ENCODE results near the gene CFTR.

The CFTR gene

GRCh38 chr7:117654780-117655179, 175.0 kb downstream of the CFTR start:
- no peak for DNase-seq

GRCh38 chr7:117656806-117657205, 177.0 kb downstream of the CFTR start:
- no peak for DNase-seq

DNA sequence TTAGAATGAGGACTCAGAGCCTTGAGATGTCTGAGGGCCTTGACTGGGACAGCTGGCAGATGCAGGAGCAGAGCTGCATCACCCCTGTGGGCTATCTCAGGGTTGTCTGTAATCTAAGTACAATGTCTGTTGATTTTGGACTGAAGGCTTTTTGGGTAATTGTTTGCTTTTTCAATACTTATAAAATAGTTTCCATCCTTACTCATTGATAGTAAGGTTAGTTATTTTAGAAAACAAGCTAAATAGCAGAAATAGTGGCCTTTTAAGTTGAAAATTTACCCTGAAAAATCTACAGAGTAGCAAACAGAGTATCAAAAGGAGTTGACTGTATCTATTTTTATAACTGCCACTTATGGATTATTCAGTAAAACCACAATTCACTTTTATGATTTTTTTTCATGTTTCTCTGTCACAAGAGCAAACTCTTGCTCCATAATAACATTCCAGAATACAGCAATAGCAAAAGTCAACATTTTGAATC, 179.7 kb downstream of the CFTR start:
- DNase-seq, result no peak

GRCh38 chr7:117661328-117661727, 181.5 kb downstream of the CFTR start:
- DNase-seq, result no peak

DNA sequence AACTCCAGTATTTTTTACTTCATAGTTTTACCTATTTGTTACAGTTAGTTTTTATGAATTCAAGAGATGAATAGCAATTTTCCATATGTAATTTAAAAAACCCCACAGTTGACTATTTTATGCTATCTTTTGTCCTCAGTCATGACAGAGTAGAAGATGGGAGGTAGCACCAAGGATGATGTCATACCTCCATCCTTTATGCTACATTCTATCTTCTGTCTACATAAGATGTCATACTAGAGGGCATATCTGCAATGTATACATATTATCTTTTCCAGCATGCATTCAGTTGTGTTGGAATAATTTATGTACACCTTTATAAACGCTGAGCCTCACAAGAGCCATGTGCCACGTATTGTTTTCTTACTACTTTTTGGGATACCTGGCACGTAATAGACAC, 184.2 kb downstream of the CFTR start:
- DNase-seq, result no peak

DNA sequence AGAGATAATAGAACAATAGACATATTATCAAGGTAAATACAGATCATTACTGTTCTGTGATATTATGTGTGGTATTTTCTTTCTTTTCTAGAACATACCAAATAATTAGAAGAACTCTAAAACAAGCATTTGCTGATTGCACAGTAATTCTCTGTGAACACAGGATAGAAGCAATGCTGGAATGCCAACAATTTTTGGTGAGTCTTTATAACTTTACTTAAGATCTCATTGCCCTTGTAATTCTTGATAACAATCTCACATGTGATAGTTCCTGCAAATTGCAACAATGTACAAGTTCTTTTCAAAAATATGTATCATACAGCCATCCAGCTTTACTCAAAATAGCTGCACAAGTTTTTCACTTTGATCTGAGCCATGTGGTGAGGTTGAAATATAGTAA, 185.5 kb downstream of the CFTR start:
- no peak for DNase-seq

DNA sequence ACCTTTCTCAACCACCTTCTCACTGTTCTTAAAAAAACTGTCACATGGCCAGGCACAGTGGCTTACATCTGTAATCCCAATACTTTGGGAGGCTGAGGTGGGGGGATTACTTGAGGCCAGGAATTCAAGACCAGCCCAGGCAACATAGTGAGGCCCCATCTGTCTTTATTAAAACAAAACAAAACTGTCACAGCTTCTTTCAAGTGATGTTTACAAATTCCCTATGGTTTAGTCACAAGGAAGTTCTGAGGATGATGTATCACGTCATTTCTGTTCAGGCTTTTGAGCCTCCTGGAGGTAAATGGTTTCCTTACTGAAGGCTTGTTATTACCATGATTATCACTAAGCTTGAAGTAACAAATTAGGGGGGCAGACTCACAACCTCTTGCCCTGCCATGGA, 186.2 kb downstream of the CFTR start:
- no peak for DNase-seq

GRCh38 chr7:117666689-117667088, 186.9 kb downstream of the CFTR start:
- no peak for DNase-seq

DNA sequence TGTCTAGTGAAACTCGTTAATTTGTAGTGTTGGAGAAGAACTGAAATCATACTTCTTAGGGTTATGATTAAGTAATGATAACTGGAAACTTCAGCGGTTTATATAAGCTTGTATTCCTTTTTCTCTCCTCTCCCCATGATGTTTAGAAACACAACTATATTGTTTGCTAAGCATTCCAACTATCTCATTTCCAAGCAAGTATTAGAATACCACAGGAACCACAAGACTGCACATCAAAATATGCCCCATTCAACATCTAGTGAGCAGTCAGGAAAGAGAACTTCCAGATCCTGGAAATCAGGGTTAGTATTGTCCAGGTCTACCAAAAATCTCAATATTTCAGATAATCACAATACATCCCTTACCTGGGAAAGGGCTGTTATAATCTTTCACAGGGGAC, 187.6 kb downstream of the CFTR start:
- DNase-seq, result no peak

- DNase-seq, result no peak
These were observed 190.0 kb downstream of the CFTR start for GRCh38 chr7:117669818-117670217.

DNA sequence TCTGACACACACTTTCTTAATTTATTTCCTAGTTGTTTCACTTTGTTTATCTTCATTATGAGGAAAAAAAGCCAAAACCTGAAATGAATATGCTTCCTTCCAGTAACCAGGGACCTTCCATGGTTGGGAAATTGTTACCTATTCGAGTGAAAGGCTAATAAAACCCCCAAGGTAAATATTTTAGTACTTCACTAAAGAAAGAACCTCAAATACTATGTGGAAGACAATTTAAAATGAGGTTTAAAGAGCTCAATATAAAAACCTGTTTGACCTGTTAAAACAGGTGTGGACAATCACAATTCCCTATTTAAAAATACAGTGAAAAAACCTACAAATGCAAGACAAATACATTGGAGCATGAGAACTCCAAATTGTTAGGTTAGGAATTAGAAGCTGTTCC, 192.6 kb downstream of the CFTR start:
- no peak for DNase-seq

DNA sequence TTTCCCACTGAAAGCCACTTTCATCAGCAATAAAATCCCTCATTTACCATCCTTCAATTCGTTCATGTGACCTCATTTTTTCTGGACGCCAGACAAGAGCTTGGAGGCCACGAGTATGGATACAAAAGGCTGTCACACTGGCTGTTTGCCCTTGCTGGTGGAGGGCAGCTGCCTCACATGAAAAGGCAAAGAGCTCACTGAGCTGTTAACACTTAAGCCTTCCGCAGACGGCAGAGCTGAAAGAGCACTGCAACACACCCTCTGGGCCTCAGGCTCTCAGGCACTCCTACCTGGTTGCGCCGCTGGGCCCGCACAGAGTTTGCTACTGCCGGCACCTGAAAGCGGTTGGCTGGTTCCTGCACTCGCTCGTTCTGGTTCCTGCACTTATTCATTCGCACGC, 193.5 kb downstream of the CFTR start:
- no peak for DNase-seq

DNA sequence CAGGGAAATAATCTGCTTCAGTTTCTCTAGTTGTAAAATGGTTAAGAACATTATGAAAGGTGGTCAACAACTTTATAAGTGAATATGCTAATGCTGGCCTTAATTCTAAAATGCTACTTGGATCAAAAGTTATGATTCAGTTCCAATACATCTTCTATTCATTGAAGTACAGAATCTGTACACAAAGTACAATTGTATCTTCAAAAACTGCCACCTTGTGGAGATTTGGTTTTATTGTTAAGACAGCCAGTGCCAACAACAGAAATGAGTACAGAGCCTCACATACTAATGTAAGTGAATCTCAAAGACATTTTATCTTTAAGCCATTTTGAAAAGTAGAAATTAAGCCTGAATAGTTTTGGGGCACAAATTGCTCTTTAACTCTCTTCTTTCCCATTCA, 194.0 kb downstream of the CFTR start:
- DNase-seq, result peak in 1 of 4 experiments; percentile 7

DNA sequence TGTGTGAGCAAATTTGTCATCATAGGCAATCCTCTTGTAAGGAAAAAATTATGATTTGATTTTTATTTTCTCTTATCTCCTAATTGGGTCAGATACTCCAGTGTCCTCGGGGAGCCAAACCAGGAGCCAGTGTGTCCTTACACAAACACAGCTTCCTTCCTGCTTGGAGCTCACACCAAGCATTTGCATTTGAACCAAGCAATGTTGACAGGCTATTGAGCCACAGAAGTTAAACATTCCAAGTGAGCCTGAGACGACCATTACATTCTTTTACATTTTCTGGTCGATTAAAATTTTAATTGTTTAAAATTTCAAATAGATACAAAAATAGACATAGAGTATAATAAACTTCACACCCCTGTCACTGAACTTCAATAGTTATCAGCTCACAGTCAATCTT, 194.8 kb downstream of the CFTR start:
- no peak for DNase-seq

DNA sequence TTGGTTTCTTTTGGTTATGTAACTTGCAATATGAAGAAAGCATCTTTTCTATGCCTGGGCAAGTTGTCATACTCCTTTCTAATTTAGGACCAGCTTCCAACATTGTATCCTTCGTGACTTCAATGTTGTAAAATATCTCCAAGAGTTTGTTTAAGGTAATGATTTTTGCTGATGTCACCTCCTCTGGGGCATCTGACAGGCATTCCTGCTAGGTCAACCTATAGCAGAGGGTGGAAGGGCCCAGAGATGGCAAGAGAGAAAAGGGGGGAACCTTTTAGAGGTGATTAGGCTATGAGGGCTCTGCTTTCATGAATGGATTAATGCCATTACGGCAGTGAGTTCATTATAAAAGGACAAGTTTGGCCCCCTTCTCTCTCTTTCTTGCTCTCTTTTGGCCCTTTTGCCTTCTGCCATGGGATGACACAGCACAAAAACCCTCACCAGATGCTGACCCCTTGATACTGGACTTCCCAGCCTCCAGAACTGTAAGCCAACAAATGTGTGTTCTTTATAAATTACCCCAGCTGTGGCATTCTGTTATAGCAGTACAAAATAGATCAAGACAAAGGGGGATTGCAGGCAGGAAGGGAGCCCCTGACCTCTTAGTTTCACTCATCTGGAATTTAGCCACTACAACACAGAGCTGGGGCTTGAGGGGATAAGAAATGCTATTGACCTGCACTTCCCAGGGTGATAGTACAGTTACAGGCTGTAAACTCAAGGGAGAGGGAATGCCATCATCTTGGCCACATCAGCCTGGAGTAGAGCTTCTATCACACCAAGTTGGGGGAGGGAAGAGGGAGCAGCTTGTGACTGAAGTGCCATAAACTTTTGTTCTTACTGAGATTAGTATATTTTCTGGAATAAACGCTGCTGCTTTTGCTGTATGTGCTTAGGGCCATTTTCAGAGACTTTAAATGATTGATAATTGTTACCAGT, 195.9 kb downstream of the CFTR start:
- DNase-seq, result no peak

- no peak for DNase-seq
These were observed 199.3 kb downstream of the CFTR start for GRCh38 chr7:117679120-117679519.

DNA sequence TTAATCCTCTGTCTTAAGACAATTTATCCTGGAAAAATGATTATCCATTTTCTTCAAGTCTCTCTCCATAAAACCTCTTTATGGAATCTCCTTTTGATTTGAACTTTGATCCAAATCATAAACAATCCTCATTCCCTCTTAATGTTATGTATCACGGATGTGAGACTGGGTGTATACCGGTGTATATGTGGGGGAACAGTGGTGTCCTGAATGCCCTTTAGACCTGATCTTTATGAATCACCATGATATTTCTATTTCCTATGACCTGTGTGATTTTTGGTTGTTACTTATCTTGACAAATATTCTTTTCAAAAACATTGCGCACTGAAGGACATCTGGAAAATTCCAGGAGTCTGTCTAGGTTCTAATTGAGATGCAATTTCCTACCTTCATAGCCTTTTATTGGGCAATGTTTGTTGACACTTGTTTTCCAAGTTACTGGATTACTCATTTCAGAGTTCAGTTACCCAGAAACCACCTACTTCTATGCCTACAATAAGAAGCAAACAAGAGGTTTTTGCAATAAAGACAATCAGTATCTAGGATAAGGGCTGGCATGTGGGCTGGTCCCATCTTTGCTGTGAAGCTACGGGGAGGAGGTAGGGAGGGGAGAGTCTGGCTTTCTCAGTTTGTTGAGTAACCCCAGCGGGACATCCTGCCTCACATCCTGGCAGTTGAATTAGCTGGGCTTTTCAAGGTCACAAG, 203.0 kb downstream of the CFTR start:
- DNase-seq, result no peak

- DNase-seq, result no peak
These were observed 203.8 kb downstream of the CFTR start for GRCh38 chr7:117683430-117684175.

DNA sequence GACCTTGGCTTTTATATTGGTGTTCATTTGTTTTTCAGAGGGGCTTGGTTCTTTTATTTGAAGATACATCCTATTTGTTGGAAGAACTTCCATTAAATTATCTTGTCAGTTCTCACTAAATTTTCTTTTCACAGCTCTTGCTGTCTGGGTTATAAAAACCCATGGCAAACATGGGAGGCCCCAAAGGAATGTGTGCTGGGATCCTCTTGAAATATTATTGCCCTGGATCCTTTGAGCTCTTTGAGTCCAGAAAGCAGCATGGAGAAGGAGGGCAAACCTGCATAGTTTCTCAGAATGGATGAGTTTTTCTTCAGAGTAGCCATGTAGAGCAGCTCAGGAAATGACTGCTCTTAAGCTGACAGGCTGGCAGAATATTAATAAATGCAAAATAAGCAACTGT, 206.0 kb downstream of the CFTR start:
- DNase-seq, result no peak

GRCh38 chr7:117686311-117686935, 206.6 kb downstream of the CFTR start:
- no peak for DNase-seq

GRCh38 chr7:117688126-117688525, 208.3 kb downstream of the CFTR start:
- no peak for DNase-seq

DNA sequence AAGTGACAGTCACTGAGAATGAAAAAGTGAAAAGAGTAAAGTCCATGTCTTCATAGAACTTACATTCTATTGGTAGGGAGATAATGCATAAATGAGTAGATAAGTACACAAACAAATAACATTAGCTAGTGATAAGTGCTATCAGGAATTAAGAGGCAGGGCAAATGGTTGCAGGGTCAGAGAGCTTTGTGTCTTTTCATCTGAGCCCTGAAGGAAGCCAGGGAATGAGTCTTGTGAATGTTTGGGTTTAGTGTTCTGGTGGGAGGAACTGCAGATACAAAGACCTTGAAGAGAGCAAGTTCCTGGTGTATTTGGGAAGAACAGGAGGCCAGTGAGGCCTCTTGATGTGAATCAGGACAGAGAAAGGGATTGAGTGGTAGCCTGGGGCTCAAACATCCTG, 209.6 kb downstream of the CFTR start:
- no peak for DNase-seq

DNA sequence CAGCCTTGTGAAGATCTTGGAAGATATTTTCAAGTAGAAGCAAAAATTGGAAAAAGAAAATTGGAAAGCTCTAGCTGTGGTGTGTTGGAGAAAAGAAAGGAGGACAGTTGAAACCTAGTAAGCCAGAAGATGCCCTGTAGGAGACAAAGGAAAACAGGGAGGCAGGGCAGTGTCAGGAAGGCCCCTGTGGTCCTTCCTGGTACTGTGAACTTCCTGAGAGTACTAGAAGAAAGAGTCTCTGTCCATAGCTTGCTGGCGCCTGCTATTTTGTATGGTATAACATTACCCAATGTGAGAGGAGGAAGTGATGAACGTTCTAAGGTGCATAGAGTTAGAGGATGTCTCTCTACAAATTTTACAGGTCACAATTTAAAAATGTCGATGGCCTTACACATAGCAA, 210.3 kb downstream of the CFTR start:
- DNase-seq, result no peak

Measured in suppressor macrophage (primary cell).